HEK293 (cell line): ENCODE measurements around the gene EIF4A3.

ENCODE experiments used
- CTCF ChIA-PET: fragments of 350-600 bp; formaldehyde crosslinking; extraction: SDS; loops from one replicate; lab custom pipeline; 2021; ENCODE audit warnings: antibody characterized with exemption; lab: Yijun Ruan, JAX
- POLR2A ChIA-PET: fragments of 300-600 bp; formaldehyde crosslinking; extraction: SDS; loops from one replicate; lab custom pipeline; 2020; ENCODE audit warnings: antibody characterized with exemption, inconsistent platforms; lab: Yijun Ruan, JAX
- H3K27ac ChIP-seq: fragments of 200-500 bp; sonication (Bioruptor generic); 2 replicates; pipeline ENCODE4 v1.5.1; 2014; ENCODE audit warnings: low read depth, low read length, control low read depth, inconsistent platforms; ENCODE audit errors: extremely low read depth
- H3K36me3 ChIP-seq, 2 experiments: fragments of 200-500 bp in 1 of 2; sonication (Bioruptor generic) in 1 of 2; 1 replicate in 1 of 2; 2 replicates in 1 of 2; pipeline ENCODE4 v1.5.1; 2014 to 2017; ENCODE audit warnings: inconsistent platforms in 2 of 2, low read length in 2 of 2; ENCODE audit not compliant: control insufficient read depth in 2 of 2, insufficient read depth in 1 of 2
- H3K4me1 ChIP-seq: fragments of 200-500 bp; sonication (Bioruptor generic); 2 replicates; pipeline ENCODE4 v1.5.1; 2014; ENCODE audit warnings: mild to moderate bottlenecking, low read length, inconsistent platforms; ENCODE audit not compliant: control insufficient read depth, insufficient read depth
- H3K4me3 ChIP-seq: 2 replicates; pipeline ENCODE4 v1.5.1; 2011; ENCODE audit warnings: low read depth, mild to moderate bottlenecking, control low read depth, low read length, moderate library complexity
- H3K9me3 ChIP-seq: fragments of 200-500 bp; sonication (Bioruptor generic); 2 replicates; pipeline ENCODE4 v1.5.1; 2014; ENCODE audit warnings: low read depth, low read length, inconsistent platforms; ENCODE audit not compliant: control insufficient read depth, insufficient read depth
- GLI2 ChIP-seq: fragments of 450-650 bp; formaldehyde crosslinking; IDR thresholded peaks from 2 replicates; pipeline ENCODE4; 2017; ENCODE audit warnings: missing biosample characterization, missing genetic modification characterization, low read depth, borderline replicate concordance
- GLI4 ChIP-seq: fragments of 450-650 bp; formaldehyde crosslinking; IDR thresholded peaks from 2 replicates; pipeline ENCODE4 v1.5.1; 2016; ENCODE audit warnings: missing biosample characterization, missing genetic modification characterization
- INSM2 ChIP-seq: fragments of 450-650 bp; formaldehyde crosslinking; IDR thresholded peaks from 2 replicates; pipeline ENCODE4 v1.5.1; 2016; ENCODE audit warnings: missing biosample characterization, missing genetic modification characterization
- ZBTB17 ChIP-seq: fragments of 450-650 bp; formaldehyde crosslinking; IDR thresholded peaks from 2 replicates; pipeline ENCODE4 v1.5.1; 2016; ENCODE audit warnings: missing biosample characterization, missing genetic modification characterization
- ZBTB26 ChIP-seq: fragments of 450-650 bp; formaldehyde crosslinking; optimal IDR thresholded peaks from 2 replicates; pipeline ENCODE3; 2016; ENCODE audit warnings: missing biosample characterization, mild to moderate bottlenecking, missing genetic modification characterization
- ZNF146 ChIP-seq: fragments of 450-650 bp; formaldehyde crosslinking; IDR thresholded peaks from 2 replicates; pipeline ENCODE4 v1.5.1; 2016; ENCODE audit warnings: missing biosample characterization, missing genetic modification characterization
- ZNF16 ChIP-seq: fragments of 450-650 bp; formaldehyde crosslinking; IDR thresholded peaks from 2 replicates; pipeline ENCODE4 v1.5.1; 2016; ENCODE audit warnings: low read depth, missing biosample characterization, missing genetic modification characterization
- ZNF184 ChIP-seq: fragments of 450-650 bp; IDR thresholded peaks from 2 replicates; pipeline ENCODE4 v1.5.1; 2018; ENCODE audit warnings: missing biosample characterization, mild to moderate bottlenecking, missing genetic modification characterization
- ZNF548 ChIP-seq: fragments of 450-650 bp; formaldehyde crosslinking; IDR thresholded peaks from 2 replicates; pipeline ENCODE4 v1.5.1; 2016; ENCODE audit warnings: missing biosample characterization, missing genetic modification characterization
- ZNF596 ChIP-seq: fragments of 450-650 bp; IDR thresholded peaks from 2 replicates; pipeline ENCODE4 v1.5.0; 2018; ENCODE audit warnings: missing biosample characterization, mild to moderate bottlenecking, missing genetic modification characterization, moderate library complexity
- ZNF701 ChIP-seq: fragments of 450-650 bp; formaldehyde crosslinking; IDR thresholded peaks from 2 replicates; pipeline ENCODE4 v1.5.1; 2016; ENCODE audit warnings: missing biosample characterization, missing genetic modification characterization
- ZNF768 ChIP-seq: fragments of 450-650 bp; formaldehyde crosslinking; IDR thresholded peaks from 2 replicates; pipeline ENCODE4 v1.5.1; 2018; ENCODE audit warnings: missing biosample characterization, mild to moderate bottlenecking, missing genetic modification characterization
- ZSCAN4 ChIP-seq: fragments of 450-650 bp; formaldehyde crosslinking; IDR thresholded peaks from 2 replicates; pipeline ENCODE4 v1.5.1; 2017; ENCODE audit warnings: missing biosample characterization, missing genetic modification characterization
- TF ChIP-seq, protein P1 (sequence below): fragments of 450-650 bp; formaldehyde crosslinking; IDR thresholded peaks from 2 replicates; pipeline ENCODE4 v1.5.1; 2017; ENCODE audit warnings: missing biosample characterization, mild to moderate bottlenecking, missing genetic modification characterization, moderate library complexity
- TF ChIP-seq, protein P2 (sequence below): fragments of 450-650 bp; formaldehyde crosslinking; IDR thresholded peaks from 2 replicates; pipeline ENCODE4 v1.5.1; 2017; ENCODE audit warnings: missing biosample characterization, missing genetic modification characterization

Gene EIF4A3

DNA sequence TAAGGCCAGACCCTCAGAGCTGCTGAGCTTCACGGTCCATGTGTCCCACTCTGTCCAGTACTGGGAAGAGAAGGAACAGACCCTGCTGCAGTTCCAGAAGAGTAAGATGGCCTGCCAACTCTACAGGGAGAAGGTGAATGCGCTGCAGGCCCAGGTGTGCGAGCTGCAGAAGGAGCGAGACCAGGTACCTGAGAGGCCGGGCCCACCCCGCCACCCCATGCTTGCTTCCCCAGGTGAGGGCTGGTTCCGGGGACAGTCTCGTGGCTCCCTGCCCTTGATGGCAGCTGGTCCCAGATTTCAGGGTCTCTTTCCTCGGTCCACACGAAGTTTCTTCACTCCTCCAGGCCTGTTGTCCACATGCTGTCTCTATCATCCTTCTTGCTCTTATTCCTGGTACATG is 43.8 kb upstream of the EIF4A3 start:
- H3K9me3 ChIP-seq = no peaks in the 10 kb centered on the region
- no peaks in the 10 kb centered on the region for H3K36me3 ChIP-seq
- ChIA-PET POLR2A (no interaction called here), CTCF (interaction anchor here (1.3 kb wide), 1 partner anchor 182 kb away, joined by 4 read pairs; no protein-coding TSS in a partner anchor)
- no peak overlapping the region for H3K4me3 ChIP-seq
- TF ChIP-seq ZNF16 (tag by site-specific recombination) (no peak), GLI4 (tag by site-specific recombination) (no peak), ZNF548 (tag by site-specific recombination) (no peak), ZBTB26 (tag by site-specific recombination) (no peak), GLI2 (tag by site-specific recombination) (no peak), ZNF184 (no peak), ZSCAN4 (tag by site-specific recombination) (no peak), INSM2 (tag by site-specific recombination) (no peak), ZNF596 (tag by site-specific recombination) (no peak), ZNF768 (tag by site-specific recombination) (no peak), ZNF701 (tag by site-specific recombination) (no peak), ZNF146 (tag by site-specific recombination) (no peak)
- TF ChIP-seq, protein P1, sequence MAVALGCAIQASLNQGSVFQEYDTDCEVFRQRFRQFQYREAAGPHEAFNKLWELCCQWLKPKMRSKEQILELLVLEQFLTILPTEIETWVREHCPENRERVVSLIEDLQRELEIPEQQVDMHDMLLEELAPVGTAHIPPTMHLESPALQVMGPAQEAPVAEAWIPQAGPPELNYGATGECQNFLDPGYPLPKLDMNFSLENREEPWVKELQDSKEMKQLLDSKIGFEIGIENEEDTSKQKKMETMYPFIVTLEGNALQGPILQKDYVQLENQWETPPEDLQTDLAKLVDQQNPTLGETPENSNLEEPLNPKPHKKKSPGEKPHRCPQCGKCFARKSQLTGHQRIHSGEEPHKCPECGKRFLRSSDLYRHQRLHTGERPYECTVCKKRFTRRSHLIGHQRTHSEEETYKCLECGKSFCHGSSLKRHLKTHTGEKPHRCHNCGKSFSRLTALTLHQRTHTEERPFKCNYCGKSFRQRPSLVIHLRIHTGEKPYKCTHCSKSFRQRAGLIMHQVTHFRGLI (tag by site-specific recombination) = no peak
- TF ChIP-seq, protein P2, sequence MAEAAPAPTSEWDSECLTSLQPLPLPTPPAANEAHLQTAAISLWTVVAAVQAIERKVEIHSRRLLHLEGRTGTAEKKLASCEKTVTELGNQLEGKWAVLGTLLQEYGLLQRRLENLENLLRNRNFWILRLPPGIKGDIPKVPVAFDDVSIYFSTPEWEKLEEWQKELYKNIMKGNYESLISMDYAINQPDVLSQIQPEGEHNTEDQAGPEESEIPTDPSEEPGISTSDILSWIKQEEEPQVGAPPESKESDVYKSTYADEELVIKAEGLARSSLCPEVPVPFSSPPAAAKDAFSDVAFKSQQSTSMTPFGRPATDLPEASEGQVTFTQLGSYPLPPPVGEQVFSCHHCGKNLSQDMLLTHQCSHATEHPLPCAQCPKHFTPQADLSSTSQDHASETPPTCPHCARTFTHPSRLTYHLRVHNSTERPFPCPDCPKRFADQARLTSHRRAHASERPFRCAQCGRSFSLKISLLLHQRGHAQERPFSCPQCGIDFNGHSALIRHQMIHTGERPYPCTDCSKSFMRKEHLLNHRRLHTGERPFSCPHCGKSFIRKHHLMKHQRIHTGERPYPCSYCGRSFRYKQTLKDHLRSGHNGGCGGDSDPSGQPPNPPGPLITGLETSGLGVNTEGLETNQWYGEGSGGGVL (tag by site-specific recombination) = no peak
- no peaks in the 10 kb centered on the region for H3K4me1 ChIP-seq
- H3K27ac ChIP-seq = no peak overlapping the region

- ChIA-PET POLR2A (no interaction called here), CTCF (interaction anchor here (0.9 to 1.4 kb wide), 2 partner anchors 107 to 172 kb away, joined by 3 read pairs; no protein-coding TSS in a partner anchor)
- Histone ChIP-seq H3K4me3 (no peak overlapping the region), H3K27ac (no peak overlapping the region), H3K36me3 (no peaks in the 10 kb centered on the region), H3K9me3 (no peaks in the 10 kb centered on the region), H3K4me1 (no peaks in the 10 kb centered on the region)
- TF ChIP-seq ZBTB17 (tag by site-specific recombination) = no peak
These were observed 42.7 kb upstream of the EIF4A3 start for GRCh38 chr17:80189611-80190010.
